Ovary (tissue), 3 donors: ENCODE data around the gene ZP4.

ENCODE experiments used
- CTCF ChIP-seq, 3 donors: fragments of 450-650 bp in 2 of 3; fragments of 200-600 bp in 1 of 3; IDR thresholded peaks; one replicate each; pipeline versions ENCODE4 v1.5.1 to v1.8.0; 2016 to 2022; ENCODE audit warnings: antibody characterized with exemption in 3 of 3, mild to moderate bottlenecking in 1 of 3
- EP300 ChIP-seq: sonication (generic); formaldehyde crosslinking; IDR thresholded peaks from one replicate; pipeline ENCODE4 v1.6.1; 2017; ENCODE audit warnings: antibody characterized with exemption
- POLR2A ChIP-seq: fragments of 450-650 bp; IDR thresholded peaks from one replicate; pipeline ENCODE4 v1.6.1; 2017; ENCODE audit warnings: antibody characterized with exemption, mild to moderate bottlenecking, moderate library complexity
- donor health status: DM: no; HTN: no; CAD: no.

- TF ChIP-seq POLR2A (no peak), CTCF (IDR thresholded peaks at IDR 0.05) (no peak), EP300 (no peak)
Observed at GRCh38 chr1:237832858-237833257, 57.9 kb downstream of the ZP4 start.
